ENCODE measurements around the gene DGKZ. TPM values are rescaled to one million over a fixed set of nuclear protein-coding genes. Genes with fewer than 3 reads are reported as not detected.
A peak's percentile ranks its signal among the peaks of the same experiment; 100 is the strongest.
"Not testable (repeated sequence)": the region's sequence is repeated elsewhere in the genome, so short reads cannot be mapped to it uniquely, and the experiment has no call there.

The DGKZ gene
- total and polyA plus RNA-seq, 2 of the 13 experiments (the other 11 are each of a cell fraction or from before 2014, with no cell fraction given), result 15.8 to 20.7 TPM

DNA sequence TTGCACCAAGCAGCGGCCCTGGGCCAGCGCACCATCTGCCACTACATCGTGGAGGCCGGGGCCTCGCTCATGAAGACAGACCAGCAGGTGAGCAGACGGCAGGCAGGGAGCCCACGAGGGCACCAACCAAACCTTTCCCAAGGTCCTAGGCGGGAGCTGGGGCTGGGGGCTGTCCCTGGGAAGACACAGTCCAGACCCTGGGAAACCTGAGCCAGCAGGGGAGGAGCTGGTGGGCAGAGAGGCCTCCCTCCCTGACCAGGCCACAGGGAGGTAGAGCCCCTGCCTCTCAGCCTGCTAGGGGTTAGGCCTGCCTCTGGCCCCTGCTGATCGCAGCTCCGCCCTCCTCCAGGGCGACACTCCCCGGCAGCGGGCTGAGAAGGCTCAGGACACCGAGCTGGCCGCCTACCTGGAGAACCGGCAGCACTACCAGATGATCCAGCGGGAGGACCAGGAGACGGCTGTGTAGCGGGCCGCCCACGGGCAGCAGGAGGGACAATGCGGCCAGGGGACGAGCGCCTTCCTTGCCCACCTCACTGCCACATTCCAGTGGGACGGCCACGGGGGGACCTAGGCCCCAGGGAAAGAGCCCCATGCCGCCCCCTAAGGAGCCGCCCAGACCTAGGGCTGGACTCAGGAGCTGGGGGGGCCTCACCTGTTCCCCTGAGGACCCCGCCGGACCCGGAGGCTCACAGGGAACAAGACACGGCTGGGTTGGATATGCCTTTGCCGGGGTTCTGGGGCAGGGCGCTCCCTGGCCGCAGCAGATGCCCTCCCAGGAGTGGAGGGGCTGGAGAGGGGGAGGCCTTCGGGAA, 32.4 kb downstream of the DGKZ start (continued):
- TF ChIP-seq, protein P1, sequence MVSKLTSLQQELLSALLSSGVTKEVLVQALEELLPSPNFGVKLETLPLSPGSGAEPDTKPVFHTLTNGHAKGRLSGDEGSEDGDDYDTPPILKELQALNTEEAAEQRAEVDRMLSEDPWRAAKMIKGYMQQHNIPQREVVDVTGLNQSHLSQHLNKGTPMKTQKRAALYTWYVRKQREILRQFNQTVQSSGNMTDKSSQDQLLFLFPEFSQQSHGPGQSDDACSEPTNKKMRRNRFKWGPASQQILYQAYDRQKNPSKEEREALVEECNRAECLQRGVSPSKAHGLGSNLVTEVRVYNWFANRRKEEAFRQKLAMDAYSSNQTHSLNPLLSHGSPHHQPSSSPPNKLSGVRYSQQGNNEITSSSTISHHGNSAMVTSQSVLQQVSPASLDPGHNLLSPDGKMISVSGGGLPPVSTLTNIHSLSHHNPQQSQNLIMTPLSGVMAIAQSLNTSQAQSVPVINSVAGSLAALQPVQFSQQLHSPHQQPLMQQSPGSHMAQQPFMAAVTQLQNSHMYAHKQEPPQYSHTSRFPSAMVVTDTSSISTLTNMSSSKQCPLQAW (CRISPR knock-in tag; IDR thresholded peaks at IDR 0.05), result peak; percentile 70
- TF ChIP-seq MED1 (CRISPR knock-in tag; IDR thresholded peaks at IDR 0.05) (peak; percentile 54), RXRB (CRISPR knock-in tag; IDR thresholded peaks at IDR 0.05; ENCODE audit: borderline replicate concordance) (0 out of 2 replicates have a peak, but pooled peaks have one; percentile 12), ZNF224 (CRISPR knock-in tag; IDR thresholded peaks at IDR 0.05) (0 out of 2 replicates have a peak, but pooled peaks have one; percentile 48), ZNF564 (CRISPR knock-in tag; IDR thresholded peaks at IDR 0.05) (0 out of 2 replicates have a peak, but pooled peaks have one; percentile 49), ZNF883 (CRISPR knock-in tag; IDR thresholded peaks at IDR 0.05; ENCODE audit: not compliant biosample characterization) (peak; percentile 41), ZNF547 (CRISPR knock-in tag; IDR thresholded peaks at IDR 0.05) (0 out of 2 replicates have a peak, but pooled peaks have one; percentile 50), ZNF768 (CRISPR knock-in tag; IDR thresholded peaks at IDR 0.05) (peak; percentile 25; the same call in 1 of the 2 replicates), CENPT (CRISPR knock-in tag; IDR thresholded peaks at IDR 0.05; ENCODE audit: low read depth) (0 out of 2 replicates have a peak, but pooled peaks have one; percentile 59), ZBTB20 (CRISPR knock-in tag; IDR thresholded peaks at IDR 0.05; ENCODE audit: borderline replicate concordance, low read depth) (peak; percentile 24; the same call in 1 of the 2 replicates), SIX1 (CRISPR knock-in tag; IDR thresholded peaks at IDR 0.05; ENCODE audit: borderline replicate concordance) (peak; percentile 39; the same call in 1 of the 2 replicates), GABPB1 (CRISPR knock-in tag; IDR thresholded peaks at IDR 0.05) (peak; percentile 31; the same call in 1 of the 2 replicates)
- TF ChIP-seq, protein P2, sequence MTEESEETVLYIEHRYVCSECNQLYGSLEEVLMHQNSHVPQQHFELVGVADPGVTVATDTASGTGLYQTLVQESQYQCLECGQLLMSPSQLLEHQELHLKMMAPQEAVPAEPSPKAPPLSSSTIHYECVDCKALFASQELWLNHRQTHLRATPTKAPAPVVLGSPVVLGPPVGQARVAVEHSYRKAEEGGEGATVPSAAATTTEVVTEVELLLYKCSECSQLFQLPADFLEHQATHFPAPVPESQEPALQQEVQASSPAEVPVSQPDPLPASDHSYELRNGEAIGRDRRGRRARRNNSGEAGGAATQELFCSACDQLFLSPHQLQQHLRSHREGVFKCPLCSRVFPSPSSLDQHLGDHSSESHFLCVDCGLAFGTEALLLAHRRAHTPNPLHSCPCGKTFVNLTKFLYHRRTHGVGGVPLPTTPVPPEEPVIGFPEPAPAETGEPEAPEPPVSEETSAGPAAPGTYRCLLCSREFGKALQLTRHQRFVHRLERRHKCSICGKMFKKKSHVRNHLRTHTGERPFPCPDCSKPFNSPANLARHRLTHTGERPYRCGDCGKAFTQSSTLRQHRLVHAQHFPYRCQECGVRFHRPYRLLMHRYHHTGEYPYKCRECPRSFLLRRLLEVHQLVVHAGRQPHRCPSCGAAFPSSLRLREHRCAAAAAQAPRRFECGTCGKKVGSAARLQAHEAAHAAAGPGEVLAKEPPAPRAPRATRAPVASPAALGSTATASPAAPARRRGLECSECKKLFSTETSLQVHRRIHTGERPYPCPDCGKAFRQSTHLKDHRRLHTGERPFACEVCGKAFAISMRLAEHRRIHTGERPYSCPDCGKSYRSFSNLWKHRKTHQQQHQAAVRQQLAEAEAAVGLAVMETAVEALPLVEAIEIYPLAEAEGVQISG (CRISPR knock-in tag; IDR thresholded peaks at IDR 0.05), result peak; percentile 66
- TF ChIP-seq, protein P3, sequence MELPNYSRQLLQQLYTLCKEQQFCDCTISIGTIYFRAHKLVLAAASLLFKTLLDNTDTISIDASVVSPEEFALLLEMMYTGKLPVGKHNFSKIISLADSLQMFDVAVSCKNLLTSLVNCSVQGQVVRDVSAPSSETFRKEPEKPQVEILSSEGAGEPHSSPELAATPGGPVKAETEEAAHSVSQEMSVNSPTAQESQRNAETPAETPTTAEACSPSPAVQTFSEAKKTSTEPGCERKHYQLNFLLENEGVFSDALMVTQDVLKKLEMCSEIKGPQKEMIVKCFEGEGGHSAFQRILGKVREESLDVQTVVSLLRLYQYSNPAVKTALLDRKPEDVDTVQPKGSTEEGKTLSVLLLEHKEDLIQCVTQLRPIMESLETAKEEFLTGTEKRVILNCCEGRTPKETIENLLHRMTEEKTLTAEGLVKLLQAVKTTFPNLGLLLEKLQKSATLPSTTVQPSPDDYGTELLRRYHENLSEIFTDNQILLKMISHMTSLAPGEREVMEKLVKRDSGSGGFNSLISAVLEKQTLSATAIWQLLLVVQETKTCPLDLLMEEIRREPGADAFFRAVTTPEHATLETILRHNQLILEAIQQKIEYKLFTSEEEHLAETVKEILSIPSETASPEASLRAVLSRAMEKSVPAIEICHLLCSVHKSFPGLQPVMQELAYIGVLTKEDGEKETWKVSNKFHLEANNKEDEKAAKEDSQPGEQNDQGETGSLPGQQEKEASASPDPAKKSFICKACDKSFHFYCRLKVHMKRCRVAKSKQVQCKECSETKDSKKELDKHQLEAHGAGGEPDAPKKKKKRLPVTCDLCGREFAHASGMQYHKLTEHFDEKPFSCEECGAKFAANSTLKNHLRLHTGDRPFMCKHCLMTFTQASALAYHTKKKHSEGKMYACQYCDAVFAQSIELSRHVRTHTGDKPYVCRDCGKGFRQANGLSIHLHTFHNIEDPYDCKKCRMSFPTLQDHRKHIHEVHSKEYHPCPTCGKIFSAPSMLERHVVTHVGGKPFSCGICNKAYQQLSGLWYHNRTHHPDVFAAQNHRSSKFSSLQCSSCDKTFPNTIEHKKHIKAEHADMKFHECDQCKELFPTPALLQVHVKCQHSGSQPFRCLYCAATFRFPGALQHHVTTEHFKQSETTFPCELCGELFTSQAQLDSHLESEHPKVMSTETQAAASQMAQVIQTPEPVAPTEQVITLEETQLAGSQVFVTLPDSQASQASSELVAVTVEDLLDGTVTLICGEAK (IDR thresholded peaks at IDR 0.05), result not testable (repeated sequence)
- TF ChIP-seq, protein P3 (CRISPR knock-in tag; IDR thresholded peaks at IDR 0.05), result peak; percentile 15; the same call in 1 of the 2 replicates

Data from HepG2 (cell line).